ENCODE measurements around the gene STARD8.

DNA sequence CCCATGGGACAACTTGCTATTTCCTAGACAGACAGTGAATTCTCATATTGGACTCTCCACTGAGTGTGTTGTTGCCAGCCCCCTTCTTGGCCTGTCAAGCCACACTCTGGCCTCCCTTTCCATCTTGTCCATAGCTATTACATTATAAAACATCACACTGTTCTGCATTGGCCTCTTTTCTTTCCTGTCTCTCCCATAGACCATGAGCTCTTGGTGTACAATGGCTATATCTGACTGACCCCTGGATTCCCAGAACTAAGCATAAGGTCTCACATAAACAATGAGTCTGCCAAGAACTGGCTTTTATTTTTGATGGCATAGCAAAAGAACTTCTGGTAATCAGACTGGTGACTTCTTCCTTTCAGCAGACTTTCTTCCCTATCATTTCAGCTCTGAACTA is 23.8 kb downstream of the STARD8 start:
- TF ChIP-seq, protein P1, sequence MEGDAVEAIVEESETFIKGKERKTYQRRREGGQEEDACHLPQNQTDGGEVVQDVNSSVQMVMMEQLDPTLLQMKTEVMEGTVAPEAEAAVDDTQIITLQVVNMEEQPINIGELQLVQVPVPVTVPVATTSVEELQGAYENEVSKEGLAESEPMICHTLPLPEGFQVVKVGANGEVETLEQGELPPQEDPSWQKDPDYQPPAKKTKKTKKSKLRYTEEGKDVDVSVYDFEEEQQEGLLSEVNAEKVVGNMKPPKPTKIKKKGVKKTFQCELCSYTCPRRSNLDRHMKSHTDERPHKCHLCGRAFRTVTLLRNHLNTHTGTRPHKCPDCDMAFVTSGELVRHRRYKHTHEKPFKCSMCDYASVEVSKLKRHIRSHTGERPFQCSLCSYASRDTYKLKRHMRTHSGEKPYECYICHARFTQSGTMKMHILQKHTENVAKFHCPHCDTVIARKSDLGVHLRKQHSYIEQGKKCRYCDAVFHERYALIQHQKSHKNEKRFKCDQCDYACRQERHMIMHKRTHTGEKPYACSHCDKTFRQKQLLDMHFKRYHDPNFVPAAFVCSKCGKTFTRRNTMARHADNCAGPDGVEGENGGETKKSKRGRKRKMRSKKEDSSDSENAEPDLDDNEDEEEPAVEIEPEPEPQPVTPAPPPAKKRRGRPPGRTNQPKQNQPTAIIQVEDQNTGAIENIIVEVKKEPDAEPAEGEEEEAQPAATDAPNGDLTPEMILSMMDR (IDR thresholded peaks at IDR 0.05), result no peak
- TF ChIP-seq EZH2 (IDR thresholded peaks at IDR 0.05; ENCODE audit: borderline replicate concordance, insufficient read depth, low read depth, low read length, poor library complexity, severe bottlenecking), result no peak

Data from B cell (primary cell).